Measurements from ENCODE around the gene PRUNE2.

GRCh38 chr9:76572151-76572550 lies 333.8 kb downstream of the PRUNE2 start:
- TF ChIP-seq RAD21 (CRISPR knock-in tag; conservative IDR thresholded peaks at IDR 0.05 in 1 of 2, IDR thresholded peaks at IDR 0.05 in 1 of 2) (no peak), ZNF143 (CRISPR knock-in tag; IDR thresholded peaks at IDR 0.05) (no peak), RERE (CRISPR knock-in tag; IDR thresholded peaks at IDR 0.05; ENCODE audit: borderline replicate concordance) (no peak), EGR1 (conservative IDR thresholded peaks at IDR 0.05) (no peak), POLR2A (conservative IDR thresholded peaks at IDR 0.05) (no peak)

All from K562 (cell line).